Upper lobe of left lung (tissue), 6 donors: ENCODE measurements around the gene GOLIM4. TPM values are rescaled to one million over a fixed set of nuclear protein-coding genes. Genes with fewer than 3 reads are reported as not detected.
"Not testable (repeated sequence)": the region's sequence is repeated elsewhere in the genome, so short reads cannot be mapped to it uniquely, and the experiment has no call there.

Experiments
- ATAC-seq, 2 donors: fragments of 200-7000 bp; cut with Tn5 transposase; one replicate each; pipeline ENCODE4 v1.9.1; 2022; ENCODE audit warnings: mild to moderate bottlenecking in 2 of 2, moderate library complexity in 2 of 2; ENCODE audit not compliant: low FRiP score in 2 of 2
- DNase-seq, 2 donors: peaks; one replicate each; pipeline ENCODE4 v3.0.0-alpha.2; 2019 to 2020
- H3K27ac ChIP-seq, 4 donors: fragments of 200-600 bp; sonication (generic); one replicate each; pipeline ENCODE4 v1.5.1; 2016 to 2019
- H3K27me3 ChIP-seq, 4 donors: fragments of 200-600 bp; sonication (generic); one replicate each; pipeline ENCODE4 v1.5.1; 2017 to 2019
- H3K36me3 ChIP-seq, 4 donors: fragments of 200-600 bp; sonication (generic); one replicate each; pipeline ENCODE4 v1.5.1; 2016 to 2019
- H3K4me1 ChIP-seq, 4 donors: fragments of 200-600 bp; sonication (generic); one replicate each; pipeline ENCODE4 v1.5.1; 2018 to 2019
- H3K4me3 ChIP-seq, 4 donors: fragments of 200-600 bp; sonication (generic); one replicate each; pipeline ENCODE4 v1.5.1; 2017 to 2019; ENCODE audit warnings: mild to moderate bottlenecking in 2 of 4, moderate library complexity in 1 of 4
- H3K9me3 ChIP-seq, 4 donors: fragments of 200-600 bp; sonication (generic); one replicate each; pipeline ENCODE4 v1.5.1; 2018 to 2019
- EP300 ChIP-seq, 4 donors: sonication (generic); formaldehyde crosslinking; IDR thresholded peaks; one replicate each; pipeline ENCODE4 v1.5.1; 2017; ENCODE audit warnings: antibody characterized with exemption in 4 of 4, control low read depth in 2 of 4
- POLR2A ChIP-seq, 4 donors: fragments of 450-650 bp; IDR thresholded peaks; one replicate each; pipeline ENCODE4 v1.5.1; 2016 to 2017; ENCODE audit warnings: antibody characterized with exemption in 4 of 4, mild to moderate bottlenecking in 2 of 4
- POLR2AphosphoS5 ChIP-seq, 2 donors: sonication (generic); formaldehyde crosslinking; IDR thresholded peaks; one replicate each; pipeline ENCODE4 v1.5.1; 2017; ENCODE audit warnings: antibody characterized with exemption in 2 of 2
- WGBS, 2 donors: methylation state at CpG; one replicate each; pipeline ENCODE4 v1.1.5; 2017 to 2018; 5-methylcytosine and 5-hydroxymethylcytosine counted together
- total RNA-seq, 6 donors: library from RNA; depleted of rRNA in 4 of 6; stranded (reverse); fragments of >200 nt in 4 of 6; gene quantifications; one replicate each; pipeline versions ENCODE4 v1.1.0 to v1.2.1, GENCODE V29; 2016 to 2021
- TF ChIP-seq, protein P1 (sequence below), 6 experiments: fragments of 450-650 bp in 4 of 6; fragments of 200-600 bp in 2 of 6; sonication (generic) in 2 of 6; IDR thresholded peaks; one replicate each; pipeline ENCODE4 v1.5.1; 2016 to 2019; ENCODE audit warnings: antibody characterized with exemption in 6 of 6
- donor health status: DM: no; HTN: no; CAD: no; lungs with moderate emphysema.
- donor health status: DM: no; HTN: yes; CAD: no; lungs with severe emphysema.

Gene GOLIM4
- total RNA-seq, 6 donors from 2014 or later = 34.6 to 79.1 (median 43.6) TPM

DNA sequence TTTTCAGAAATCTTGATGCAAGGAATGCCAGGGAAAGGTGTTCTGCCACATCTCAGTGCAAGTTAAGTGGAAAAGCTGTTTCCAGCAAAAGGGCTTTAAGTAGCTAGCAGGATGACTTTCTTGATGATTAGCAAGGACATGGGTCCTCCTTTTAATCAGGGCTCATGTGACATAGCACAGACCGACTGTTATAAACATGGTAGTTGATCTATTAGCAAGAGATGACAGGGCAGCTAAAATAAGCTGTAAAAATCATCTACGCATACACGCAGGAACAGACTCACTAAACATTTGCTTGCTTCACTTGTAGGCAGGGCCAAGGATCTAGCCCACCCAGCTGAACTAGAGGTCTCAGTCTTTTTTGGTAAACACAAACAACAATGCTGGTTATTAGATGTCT is 69.0 kb downstream of the GOLIM4 start:
- H3K27ac ChIP-seq = no peak overlapping the region
- H3K4me1 ChIP-seq = peaks cover 0 to 7% (median 0%) of the 10 kb centered on the region in 4 donors
- H3K27me3 ChIP-seq = no peaks in the 10 kb centered on the region
- WGBS, 2 donors = 90 to 92% methylated on average over 3 of the region's 3 CpGs
- H3K9me3 ChIP-seq = no peaks in the 10 kb centered on the region
- no peak for TF ChIP-seq POLR2A (IDR thresholded peaks at IDR 0.05)
- TF ChIP-seq EP300 (IDR thresholded peaks at IDR 0.05) = no peak
- TF ChIP-seq POLR2AphosphoS5 (IDR thresholded peaks at IDR 0.05) = no peak
- TF ChIP-seq, protein P1, sequence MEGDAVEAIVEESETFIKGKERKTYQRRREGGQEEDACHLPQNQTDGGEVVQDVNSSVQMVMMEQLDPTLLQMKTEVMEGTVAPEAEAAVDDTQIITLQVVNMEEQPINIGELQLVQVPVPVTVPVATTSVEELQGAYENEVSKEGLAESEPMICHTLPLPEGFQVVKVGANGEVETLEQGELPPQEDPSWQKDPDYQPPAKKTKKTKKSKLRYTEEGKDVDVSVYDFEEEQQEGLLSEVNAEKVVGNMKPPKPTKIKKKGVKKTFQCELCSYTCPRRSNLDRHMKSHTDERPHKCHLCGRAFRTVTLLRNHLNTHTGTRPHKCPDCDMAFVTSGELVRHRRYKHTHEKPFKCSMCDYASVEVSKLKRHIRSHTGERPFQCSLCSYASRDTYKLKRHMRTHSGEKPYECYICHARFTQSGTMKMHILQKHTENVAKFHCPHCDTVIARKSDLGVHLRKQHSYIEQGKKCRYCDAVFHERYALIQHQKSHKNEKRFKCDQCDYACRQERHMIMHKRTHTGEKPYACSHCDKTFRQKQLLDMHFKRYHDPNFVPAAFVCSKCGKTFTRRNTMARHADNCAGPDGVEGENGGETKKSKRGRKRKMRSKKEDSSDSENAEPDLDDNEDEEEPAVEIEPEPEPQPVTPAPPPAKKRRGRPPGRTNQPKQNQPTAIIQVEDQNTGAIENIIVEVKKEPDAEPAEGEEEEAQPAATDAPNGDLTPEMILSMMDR (IDR thresholded peaks at IDR 0.05) = no peak
- no peak for ATAC-seq
- DNase-seq = no peak
- H3K4me3 ChIP-seq = no peak overlapping the region
- peaks cover 13 to 94% (median 41%) of the 10 kb centered on the region in 4 donors for H3K36me3 ChIP-seq

DNA sequence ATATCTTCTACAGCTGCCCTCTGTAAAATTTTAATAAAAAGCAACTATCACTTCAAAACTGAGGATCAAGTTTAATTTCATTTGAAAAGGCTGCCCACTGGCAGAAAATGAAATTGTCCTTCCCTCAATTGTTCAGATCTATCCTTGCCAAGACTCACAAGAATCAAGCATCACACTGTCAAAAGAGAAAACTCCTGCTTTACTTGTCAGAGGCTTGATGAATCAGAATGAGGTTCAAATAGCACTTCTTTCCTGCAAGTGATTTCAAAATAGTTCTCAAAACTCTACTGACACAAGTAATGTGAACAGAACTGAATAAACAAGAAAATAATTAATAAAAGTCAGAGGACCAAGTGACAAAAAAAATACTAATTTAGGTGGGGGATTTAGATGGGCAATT is 70.6 kb downstream of the GOLIM4 start:
- ATAC-seq (no peak), DNase-seq (no peak)
- Histone ChIP-seq H3K4me1 (peaks cover 0 to 7% (median 0%) of the 10 kb centered on the region in 4 donors), H3K27ac (no peak overlapping the region), H3K4me3 (no peak overlapping the region), H3K27me3 (no peaks in the 10 kb centered on the region), H3K36me3 (peaks cover 19 to 95% (median 48%) of the 10 kb centered on the region in 4 donors), H3K9me3 (no peaks in the 10 kb centered on the region)
- no peak for TF ChIP-seq POLR2A (IDR thresholded peaks at IDR 0.05)
- TF ChIP-seq, protein P1 (IDR thresholded peaks at IDR 0.05) = no peak
- TF ChIP-seq EP300 (IDR thresholded peaks at IDR 0.05) = no peak
- no peak for TF ChIP-seq POLR2AphosphoS5 (IDR thresholded peaks at IDR 0.05)

DNA sequence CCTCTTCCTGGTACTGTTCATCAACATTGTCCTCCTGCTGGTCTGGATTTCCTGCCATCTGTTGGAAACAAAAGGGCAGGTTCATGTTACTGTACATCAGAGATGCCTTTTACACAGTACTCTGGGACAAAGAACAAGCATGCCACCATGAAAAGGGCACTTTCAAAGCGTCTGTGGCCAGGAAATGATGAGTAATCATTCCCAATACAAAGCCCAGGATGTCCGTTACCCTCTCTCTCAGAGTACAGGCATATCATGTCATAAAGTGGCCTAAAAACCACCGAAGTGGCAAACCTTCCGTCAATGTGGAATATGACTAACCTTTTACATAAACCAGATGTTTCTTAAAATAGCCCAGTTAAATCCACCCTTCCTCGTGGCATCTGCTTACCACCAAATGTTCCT is 71.2 kb downstream of the GOLIM4 start:
- 51 to 55% methylated on average over 5 of the region's 5 CpGs for WGBS, 2 donors
- Histone ChIP-seq H3K9me3 (no peaks in the 10 kb centered on the region), H3K27me3 (no peaks in the 10 kb centered on the region), H3K36me3 (peaks cover 19 to 97% (median 47%) of the 10 kb centered on the region in 4 donors), H3K4me3 (no peak overlapping the region), H3K27ac (no peak overlapping the region), H3K4me1 (peaks cover 0 to 7% (median 0%) of the 10 kb centered on the region in 4 donors)
- ATAC-seq = peak in 1 of 2 donors; percentile 35
- no peak for TF ChIP-seq POLR2A (IDR thresholded peaks at IDR 0.05)
- TF ChIP-seq, protein P1 (IDR thresholded peaks at IDR 0.05) = no peak
- peak in 1 of 2 donors; percentile 10 for TF ChIP-seq POLR2AphosphoS5 (IDR thresholded peaks at IDR 0.05)
- peak in 1 of 4 donors; percentile 57 for TF ChIP-seq EP300 (IDR thresholded peaks at IDR 0.05)
- DNase-seq = no peak

DNA sequence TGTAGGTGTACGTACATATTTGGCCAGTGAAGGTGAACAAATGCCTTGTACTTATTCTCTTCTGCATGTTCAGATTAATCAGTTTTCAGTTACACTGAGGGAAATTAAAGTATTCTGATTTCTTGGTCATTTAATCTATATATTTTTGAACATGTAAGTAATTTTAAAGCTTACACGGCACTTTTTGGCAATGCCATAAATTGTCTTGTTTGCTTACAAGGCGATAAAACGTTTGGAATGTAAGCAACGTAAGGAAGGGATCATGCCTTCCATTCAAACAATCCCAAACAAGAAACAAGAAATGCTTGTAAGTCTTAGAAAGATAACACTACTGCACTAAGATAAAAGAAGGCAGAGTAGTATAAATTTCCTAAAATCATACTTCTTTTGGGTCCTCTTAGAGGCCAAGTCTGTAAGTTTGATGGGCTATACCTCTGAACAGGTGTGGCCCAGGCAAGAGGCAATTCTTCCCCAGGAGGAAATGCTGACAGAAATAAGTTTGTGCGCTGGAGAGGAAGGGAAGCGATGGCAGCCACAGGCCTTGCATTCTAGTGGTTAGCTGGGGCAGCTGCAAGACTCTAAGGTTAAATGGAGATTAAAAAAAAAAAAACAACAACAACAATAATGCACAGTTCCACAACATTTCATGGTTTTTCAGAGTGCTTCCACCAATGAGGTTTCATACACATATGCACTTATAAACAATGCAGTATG is 73.8 kb downstream of the GOLIM4 start:
- TF ChIP-seq, protein P1 (IDR thresholded peaks at IDR 0.05) = no peak
- TF ChIP-seq POLR2AphosphoS5 (IDR thresholded peaks at IDR 0.05) (no peak), POLR2A (IDR thresholded peaks at IDR 0.05) (no peak), EP300 (IDR thresholded peaks at IDR 0.05) (no peak)
- Histone ChIP-seq H3K9me3 (no peaks in the 10 kb centered on the region), H3K4me3 (no peak overlapping the region), H3K36me3 (peaks cover 13 to 80% (median 32%) of the 10 kb centered on the region in 4 donors), H3K27ac (no peak overlapping the region), H3K4me1 (peaks cover 0 to 7% (median 0%) of the 10 kb centered on the region in 4 donors), H3K27me3 (no peaks in the 10 kb centered on the region)
- WGBS, 2 donors = 87% methylated on average over 7 of the region's 7 CpGs
- ATAC-seq (no peak), DNase-seq (no peak)

DNA sequence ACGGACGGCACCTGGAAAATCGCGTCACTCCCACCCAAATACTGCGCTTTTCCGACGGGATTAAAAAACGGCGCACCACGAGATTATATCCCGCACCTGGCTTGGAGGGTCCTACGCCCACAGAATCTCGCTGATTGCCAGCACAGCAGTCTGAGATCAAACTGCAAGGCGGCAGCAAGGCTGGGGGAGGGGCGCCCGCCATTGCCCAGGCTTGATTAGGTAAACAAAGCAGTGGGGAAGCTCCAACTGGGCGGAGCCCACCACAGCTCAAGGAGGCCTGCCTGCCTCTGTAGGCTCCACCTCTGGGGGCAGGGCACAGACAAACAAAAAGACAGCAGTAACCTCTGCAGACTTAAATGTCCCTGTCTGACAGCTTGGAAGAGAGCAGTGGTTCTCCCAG is 84.4 kb downstream of the GOLIM4 start:
- H3K4me1 ChIP-seq, H3K9me3 ChIP-seq, H3K27me3 ChIP-seq, H3K4me3 ChIP-seq, H3K27ac ChIP-seq, ATAC-seq: not testable (repeated sequence)
- peaks cover 0 to 16% (median 6%) of the 10 kb centered on the region in 4 donors for H3K36me3 ChIP-seq
- peak in 1 of 2 donors; percentile 32 for DNase-seq
- WGBS, 2 donors = 91 to 93% methylated on average over 7 to 17 of the region's 17 CpGs
